Stimulated activated CD4-positive, alpha-beta T cell treated with anti-CD3 and anti-CD28 coated beads, Interleukin-1b, Interleukin-23, amount 100 ng/mL, for 24 hours (primary cell): ENCODE measurements around the gene ARPC2.

Source experiments
- DNase-seq, 4 experiments: peaks; one replicate each; pipeline ENCODE4 v3.0.0-alpha.2; 2020; ENCODE audit warnings: low read depth in 4 of 4, low spot score in 1 of 4

The ARPC2 gene

GRCh38 chr2:218285604-218286003, 68.6 kb downstream of the ARPC2 start:
- no peak for DNase-seq

- DNase-seq: peak in 3 of 4 experiments; percentile 51 to 71 (median 60)
These were observed 69.8 kb downstream of the ARPC2 start for GRCh38 chr2:218286570-218287459.

DNA sequence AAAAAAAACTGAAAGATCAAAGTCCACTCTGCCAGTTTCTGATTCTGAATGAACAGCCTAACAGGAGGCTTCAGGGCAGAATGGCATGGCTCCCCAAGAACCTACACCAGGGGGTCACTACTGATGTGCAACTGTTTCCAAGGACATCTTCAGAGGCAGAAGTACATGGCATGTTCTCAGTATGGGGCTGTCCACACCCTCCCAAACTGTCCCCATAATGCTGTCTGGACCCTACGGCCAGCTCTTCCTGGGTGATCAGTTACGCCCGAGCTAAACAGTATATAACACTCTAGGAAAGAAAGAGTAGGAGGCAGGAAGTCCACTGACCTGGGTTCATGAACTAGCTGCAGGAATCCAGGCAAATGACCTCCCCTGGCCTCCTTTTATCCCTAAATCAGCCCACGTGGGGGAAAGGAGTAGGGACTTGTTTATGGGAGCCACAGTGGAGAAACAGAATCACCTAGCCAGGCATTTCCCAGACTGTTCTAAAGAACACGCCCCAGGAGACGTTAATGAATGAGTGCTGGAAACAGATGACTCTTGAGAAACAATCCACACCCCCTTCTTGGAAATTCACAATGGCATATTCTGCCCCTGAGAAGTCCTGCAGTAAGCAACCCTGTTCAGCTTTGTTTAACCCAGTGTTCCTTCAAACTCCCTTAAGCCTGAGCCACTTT, 72.8 kb downstream of the ARPC2 start:
- no peak for DNase-seq

GRCh38 chr2:218290316-218291261, 73.6 kb downstream of the ARPC2 start:
- no peak for DNase-seq

- DNase-seq: no peak
These were observed 74.5 kb downstream of the ARPC2 start for GRCh38 chr2:218291318-218292047.

- DNase-seq: peak in 3 of 4 experiments; percentile 55 to 66 (median 66)
These were observed 75.3 kb downstream of the ARPC2 start, which contains the start of gene TMBIM1 for GRCh38 chr2:218292048-218293014. TMBIM1 (minus strand) TSS chr2:218292503; CDS start chr2:218282141, 10,362 bp downstream.

DNA sequence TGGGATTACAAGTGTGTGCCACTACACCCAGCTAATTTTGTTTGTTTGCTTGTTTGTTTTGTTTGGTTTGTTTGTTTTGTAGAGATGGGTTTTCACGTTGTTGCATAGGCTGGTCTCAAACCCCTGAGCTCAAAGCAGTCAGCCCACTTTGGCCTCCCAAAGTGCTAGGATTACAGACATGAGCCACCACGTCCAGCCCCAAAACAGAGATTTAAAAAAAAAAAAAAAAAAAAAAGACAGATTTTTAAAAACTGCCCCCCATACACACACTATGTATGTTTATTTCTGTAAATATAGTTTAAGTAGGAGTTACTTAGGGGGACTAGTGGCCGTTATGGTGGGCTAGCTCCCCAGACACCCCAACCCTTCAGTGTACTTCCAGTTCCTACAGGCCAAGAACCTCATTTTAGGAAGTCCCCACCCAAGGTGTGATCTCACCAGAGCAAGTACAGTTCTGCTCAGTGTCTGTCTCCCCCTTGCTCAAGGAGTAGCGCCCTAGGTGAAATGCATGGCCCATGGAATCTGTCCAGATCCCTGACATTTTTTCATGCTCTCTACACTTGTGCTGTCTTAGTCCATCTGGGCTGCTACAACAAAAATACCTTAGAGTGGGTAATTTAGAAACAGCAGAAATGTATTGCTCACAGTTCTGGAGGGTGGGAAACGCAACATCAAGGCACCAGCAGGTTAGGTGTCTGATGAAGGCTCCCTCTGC, 76.9 kb downstream of the ARPC2 start:
- DNase-seq: no peak

- DNase-seq: no peak
These were observed 77.5 kb downstream of the ARPC2 start for GRCh38 chr2:218294430-218295022.

DNA sequence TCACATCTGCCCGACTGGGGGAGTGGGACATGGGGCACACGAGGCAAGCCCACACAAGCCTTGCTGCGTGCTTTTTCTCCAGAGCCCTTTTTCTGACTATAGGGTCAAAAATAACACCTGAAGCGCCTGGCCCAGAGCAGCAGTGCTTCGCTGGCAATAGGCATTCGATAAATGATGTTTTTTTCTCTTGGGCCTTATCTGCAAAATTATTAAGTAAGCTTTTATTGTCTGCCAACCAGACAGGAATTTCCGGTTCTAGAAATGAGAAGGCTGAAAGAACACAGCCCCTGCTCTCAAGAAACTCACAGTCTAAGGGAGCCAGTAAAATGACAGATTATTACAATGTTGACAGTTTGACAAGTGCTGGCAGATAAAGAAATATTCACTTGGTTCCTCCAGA, 78.0 kb downstream of the ARPC2 start:
- no peak for DNase-seq

DNA sequence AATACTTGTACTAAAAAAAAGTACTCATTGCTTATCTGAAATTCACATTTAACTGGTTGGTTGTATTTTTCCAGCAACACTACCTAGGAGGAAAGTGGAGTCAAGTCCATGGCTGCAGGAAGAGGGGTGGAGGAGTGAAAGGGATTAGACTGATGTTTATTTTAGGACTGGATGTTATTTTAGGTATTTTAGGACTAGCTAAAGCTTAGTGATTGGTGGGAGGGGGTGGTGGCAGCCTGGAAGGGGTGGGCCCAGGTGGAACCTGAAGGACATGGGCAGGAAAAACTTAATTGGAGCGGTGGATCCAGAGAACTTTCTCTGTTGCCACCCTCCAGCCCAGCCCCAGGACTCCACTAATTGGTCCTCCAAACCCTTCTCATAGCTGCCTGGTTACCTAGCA, 79.2 kb downstream of the ARPC2 start:
- no peak for DNase-seq

GRCh38 chr2:218296847-218297246, 79.9 kb downstream of the ARPC2 start:
- no peak for DNase-seq

- DNase-seq: no peak
These were observed 81.4 kb downstream of the ARPC2 start for GRCh38 chr2:218298314-218298875.

- DNase-seq: no peak
These were observed 83.2 kb downstream of the ARPC2 start for GRCh38 chr2:218300141-218300540.

DNA sequence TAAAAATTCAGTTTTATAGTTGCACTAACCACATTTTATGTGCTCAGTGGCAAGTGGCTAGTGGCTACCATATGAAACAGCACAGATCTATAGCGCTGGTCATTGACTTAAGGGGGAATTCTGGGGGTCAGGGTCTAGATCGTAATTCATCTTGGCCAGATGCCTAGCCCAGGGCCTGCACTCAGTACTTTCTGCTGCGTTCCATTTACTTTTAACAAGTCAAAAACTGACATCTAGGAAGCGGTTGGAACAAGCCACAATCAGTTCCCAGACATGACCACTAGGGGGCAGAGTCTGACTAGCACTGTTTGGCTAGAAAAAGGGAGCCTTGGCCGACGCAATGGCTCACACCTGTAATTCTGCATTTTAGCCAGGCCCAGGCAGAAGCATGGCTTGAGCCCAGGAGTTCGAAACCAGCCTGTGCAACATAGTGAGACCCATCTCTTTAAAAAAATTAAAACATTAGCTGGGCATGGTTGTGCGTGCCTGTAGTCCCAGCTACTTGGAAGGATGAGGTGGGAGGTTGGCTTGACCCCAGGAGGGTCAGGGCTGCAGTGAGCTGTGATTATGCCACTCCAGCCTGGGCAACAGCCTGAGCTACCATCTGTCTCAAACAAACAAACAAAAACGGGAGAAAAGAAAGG, 84.3 kb downstream of the ARPC2 start:
- peak; percentile 66 to 83 (median 80) for DNase-seq
